ENCODE data around the gene RPUSD1.

DNA sequence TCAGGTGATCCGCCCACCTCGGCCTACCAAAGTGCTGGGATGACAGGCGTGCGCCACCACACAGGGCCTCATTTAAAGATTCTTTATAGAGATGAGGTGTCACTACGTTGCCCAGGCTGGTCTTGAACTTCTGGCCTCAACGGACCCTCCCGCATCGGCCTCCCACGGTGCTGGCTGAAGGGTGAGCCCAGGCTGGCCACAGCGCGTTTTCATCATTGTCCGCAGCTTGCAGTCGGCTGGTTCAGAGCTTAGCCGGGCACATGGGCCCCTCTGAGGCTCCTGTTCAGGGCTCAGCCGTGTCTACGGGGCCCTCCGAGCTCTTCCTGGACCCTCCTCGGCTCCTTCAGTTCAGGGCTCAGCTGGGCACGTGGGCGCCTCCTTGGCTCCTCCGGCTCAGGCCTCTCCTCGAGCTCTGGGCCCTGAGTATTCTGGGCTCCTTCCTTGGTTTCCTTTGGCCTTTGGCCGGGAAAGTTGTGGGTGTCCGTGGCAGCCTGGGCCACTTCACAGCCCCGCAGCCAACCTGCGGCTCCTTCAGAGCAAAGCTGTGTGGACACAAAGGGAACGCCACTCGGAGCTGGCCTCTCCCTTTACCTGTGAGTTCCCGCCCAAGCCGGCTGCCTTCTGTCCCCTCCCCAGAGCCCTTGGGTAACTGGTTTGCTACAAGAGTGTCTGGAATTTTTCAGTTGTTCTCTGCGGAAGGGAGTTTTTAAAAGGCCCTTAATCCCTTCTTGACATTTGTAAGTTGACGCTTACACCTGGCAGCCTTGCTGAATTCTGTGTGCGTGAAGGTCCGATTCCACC lies 28.9 kb downstream of the RPUSD1 start:
- TF ChIP-seq, protein P1, sequence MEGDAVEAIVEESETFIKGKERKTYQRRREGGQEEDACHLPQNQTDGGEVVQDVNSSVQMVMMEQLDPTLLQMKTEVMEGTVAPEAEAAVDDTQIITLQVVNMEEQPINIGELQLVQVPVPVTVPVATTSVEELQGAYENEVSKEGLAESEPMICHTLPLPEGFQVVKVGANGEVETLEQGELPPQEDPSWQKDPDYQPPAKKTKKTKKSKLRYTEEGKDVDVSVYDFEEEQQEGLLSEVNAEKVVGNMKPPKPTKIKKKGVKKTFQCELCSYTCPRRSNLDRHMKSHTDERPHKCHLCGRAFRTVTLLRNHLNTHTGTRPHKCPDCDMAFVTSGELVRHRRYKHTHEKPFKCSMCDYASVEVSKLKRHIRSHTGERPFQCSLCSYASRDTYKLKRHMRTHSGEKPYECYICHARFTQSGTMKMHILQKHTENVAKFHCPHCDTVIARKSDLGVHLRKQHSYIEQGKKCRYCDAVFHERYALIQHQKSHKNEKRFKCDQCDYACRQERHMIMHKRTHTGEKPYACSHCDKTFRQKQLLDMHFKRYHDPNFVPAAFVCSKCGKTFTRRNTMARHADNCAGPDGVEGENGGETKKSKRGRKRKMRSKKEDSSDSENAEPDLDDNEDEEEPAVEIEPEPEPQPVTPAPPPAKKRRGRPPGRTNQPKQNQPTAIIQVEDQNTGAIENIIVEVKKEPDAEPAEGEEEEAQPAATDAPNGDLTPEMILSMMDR (IDR thresholded peaks at IDR 0.05; ENCODE audit: extremely low read depth in 1 of 2, insufficient read depth in 1 of 2, low read depth in 1 of 2, low read length in 2 of 2): no peak
- TF ChIP-seq POLR2A (IDR thresholded peaks at IDR 0.05; ENCODE audit: low read depth, low read length) (no peak), EZH2 (IDR thresholded peaks at IDR 0.05; ENCODE audit: borderline replicate concordance, low read depth, low read length, severe bottlenecking) (no peak), POLR2AphosphoS5 (IDR thresholded peaks at IDR 0.05; ENCODE audit: insufficient read depth, low read depth, low read length) (no peak), JUN (IDR thresholded peaks at IDR 0.05; ENCODE audit: borderline replicate concordance, insufficient read depth, insufficient read length, low read depth) (no peak), MYC (IDR thresholded peaks at IDR 0.05; ENCODE audit: low read depth, low read length) (no peak)
- TF ChIP-seq, protein P2, sequence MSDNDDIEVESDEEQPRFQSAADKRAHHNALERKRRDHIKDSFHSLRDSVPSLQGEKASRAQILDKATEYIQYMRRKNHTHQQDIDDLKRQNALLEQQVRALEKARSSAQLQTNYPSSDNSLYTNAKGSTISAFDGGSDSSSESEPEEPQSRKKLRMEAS (IDR thresholded peaks at IDR 0.05; ENCODE audit: insufficient read depth, insufficient read length): no peak
